GM10847 (cell line): Measurements from ENCODE around the gene GPR37L1.

Experiments
- POLR2A ChIP-seq: IDR thresholded peaks from 2 replicates; pipeline ENCODE4 v1.6.1; 2011; ENCODE audit not compliant: insufficient read length; ENCODE audit errors: extremely low read depth

Gene GPR37L1

DNA sequence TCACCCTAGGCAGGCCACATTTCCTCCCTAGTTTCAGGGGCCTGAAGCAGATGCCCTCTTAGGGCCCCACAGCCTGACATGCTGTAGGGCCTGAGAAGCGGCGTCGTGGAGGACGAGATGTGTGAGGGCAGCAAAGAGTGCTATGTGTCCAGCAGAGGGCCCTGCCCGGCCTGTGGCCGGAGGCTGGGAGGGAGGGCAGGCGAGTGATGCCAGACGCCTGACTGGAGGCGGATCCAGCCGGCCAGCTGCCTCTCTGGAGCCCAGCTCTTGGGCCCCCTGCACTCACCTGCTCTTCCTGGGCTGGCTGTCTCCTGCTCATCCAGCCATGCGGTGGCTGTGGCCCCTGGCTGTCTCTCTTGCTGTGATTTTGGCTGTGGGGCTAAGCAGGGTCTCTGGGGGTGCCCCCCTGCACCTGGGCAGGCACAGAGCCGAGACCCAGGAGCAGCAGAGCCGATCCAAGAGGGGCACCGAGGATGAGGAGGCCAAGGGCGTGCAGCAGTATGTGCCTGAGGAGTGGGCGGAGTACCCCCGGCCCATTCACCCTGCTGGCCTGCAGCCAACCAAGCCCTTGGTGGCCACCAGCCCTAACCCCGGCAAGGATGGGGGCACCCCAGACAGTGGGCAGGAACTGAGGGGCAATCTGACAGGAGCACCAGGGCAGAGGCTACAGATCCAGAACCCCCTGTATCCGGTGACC lies at the start of gene GPR37L1:
Gene GPR37L1, plus strand, starts transcription at position 279 of the 697 bp plus-strand sequence. Its CDS starts 47 bp downstream, at position 326.
- TF ChIP-seq POLR2A: no peak

GRCh38 chr1:202073206-202073605 lies 49.5 kb upstream of the GPR37L1 start:
- no peak for TF ChIP-seq POLR2A

DNA sequence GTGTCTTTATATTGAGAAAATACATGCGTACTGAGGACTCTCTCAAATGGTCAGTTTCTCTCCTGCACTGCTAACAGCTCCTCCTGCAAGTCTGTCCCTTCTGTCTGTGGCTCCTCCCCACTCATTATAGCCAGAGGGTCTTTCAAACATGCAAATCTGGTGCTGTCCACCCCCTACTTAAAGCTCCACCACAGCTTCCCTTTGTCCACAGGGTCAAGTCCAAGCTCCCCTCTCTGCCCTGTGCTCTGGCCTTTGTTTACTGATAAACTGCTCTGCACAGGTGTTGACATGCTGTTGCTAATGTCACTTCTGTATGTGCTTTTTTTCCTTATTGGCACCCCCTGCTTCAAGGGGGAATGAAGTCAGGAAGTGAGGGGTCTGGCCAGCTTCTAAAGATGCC lies 47.7 kb upstream of the GPR37L1 start:
- no peak for TF ChIP-seq POLR2A

GRCh38 chr1:202075389-202075788 lies 47.3 kb upstream of the GPR37L1 start:
- no peak for TF ChIP-seq POLR2A

- no peak for TF ChIP-seq POLR2A
Measured at GRCh38 chr1:202076050-202076511, 46.6 kb upstream of the GPR37L1 start.

- TF ChIP-seq POLR2A: no peak
Measured at GRCh38 chr1:202078241-202078640, 44.5 kb upstream of the GPR37L1 start.

- TF ChIP-seq POLR2A: no peak
Measured at GRCh38 chr1:202081992-202082391, 40.7 kb upstream of the GPR37L1 start.

DNA sequence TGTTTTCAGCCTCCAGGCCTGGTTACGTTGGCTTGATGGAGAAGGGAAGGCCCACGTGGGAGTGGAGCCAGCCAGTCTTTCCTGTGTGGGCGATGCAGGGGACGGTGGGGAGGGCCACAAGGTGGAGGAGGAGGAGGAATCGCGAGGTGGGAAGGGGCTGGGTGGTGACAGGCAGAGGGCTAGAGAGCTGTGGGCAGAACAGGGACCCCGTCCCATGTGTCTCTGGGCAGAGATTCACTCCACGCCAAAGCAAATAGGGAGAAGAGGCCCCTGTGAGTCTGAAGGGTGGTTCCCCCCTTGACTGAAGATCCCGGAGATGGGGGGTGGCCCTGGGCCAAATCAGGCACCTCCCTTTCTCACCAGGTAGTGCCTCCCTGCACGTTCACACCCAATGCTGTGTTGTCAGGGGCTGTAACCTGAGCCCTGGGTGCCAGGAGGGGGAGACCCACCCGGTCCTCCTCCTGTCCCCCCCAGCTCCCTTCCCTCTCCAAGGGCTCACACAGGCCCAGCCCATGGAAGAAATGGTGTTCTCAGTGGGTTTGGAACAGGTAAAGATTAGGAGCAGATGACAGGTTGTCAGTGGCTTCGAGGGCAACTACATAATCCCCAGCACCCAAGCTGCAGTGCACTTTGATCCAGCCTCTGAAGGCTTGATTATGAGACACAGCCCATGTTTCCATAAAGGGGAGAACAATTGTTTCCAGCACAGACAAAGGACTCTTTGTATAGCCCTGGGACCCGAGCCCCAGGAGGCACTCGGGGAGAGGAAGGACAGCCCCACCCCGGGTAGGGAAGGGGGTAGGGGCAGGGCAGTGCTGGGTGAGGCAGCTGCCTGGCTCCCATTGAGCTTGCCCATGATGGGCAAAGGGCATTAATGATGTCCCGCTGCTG lies 37.7 kb upstream of the GPR37L1 start:
- TF ChIP-seq POLR2A: no peak

GRCh38 chr1:202085682-202086373 lies 36.9 kb upstream of the GPR37L1 start:
- TF ChIP-seq POLR2A: no peak

DNA sequence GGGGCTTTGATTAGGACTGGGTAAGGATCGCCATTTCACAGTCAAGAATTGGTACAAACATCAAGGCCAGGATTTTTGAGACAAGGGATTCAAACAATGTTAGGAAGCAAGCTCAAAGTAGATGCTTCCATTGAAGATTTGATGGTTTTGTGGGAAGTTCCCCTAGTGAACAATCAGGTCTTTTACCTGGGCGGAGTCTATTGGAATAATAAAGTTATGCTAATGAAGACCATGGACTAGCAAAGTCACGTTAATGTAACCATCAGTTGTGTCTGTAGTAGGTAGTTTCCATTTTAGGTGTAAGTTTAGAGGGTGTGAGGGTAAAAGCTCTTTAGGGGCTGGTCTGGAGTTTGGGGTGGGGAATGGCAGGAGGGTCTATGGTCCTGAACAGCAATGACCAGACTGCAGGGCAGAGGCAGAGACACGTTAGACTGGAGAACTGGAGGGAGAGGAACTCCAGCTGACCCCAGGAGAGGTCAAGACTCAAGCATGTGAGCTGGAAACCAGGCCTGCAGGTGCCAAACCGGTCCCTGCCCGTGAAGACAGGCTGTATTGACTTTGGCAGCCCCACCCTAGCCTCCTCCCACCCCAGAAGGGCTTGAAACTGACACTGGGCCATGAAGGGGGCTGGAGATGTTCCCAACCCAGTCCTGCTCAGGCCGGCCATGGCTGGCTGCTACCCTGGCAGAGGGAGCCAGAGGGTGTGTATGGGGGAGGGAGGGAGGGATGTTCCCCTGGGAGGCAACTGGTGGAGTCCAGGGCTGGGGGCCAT lies 36.0 kb upstream of the GPR37L1 start:
- TF ChIP-seq POLR2A: no peak

DNA sequence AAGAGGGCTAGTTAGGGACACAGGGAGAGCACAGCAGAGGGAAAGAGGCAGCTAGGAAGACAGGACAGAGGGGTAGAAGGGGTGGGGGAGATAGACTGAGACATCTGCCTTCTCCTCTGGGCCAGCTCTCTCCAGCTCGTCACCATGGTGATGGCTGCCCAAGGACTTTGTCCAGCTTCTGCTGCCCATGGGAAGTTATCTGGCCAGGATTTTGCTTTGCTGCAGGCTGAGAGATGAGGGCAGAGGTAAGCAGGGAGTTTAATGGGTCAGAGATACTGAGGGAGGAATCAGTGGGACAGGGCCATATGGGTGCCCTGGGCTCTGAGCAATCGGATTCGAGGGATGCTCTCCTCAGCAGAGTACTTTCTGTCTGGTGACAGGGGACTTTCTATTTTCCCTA lies 34.5 kb upstream of the GPR37L1 start:
- no peak for TF ChIP-seq POLR2A

- no peak for TF ChIP-seq POLR2A
Measured at GRCh38 chr1:202090994-202091393, 31.7 kb upstream of the GPR37L1 start.

GRCh38 chr1:202093858-202094257 lies 28.9 kb upstream of the GPR37L1 start:
- no peak for TF ChIP-seq POLR2A

GRCh38 chr1:202101184-202101583 lies 21.5 kb upstream of the GPR37L1 start:
- no peak for TF ChIP-seq POLR2A

DNA sequence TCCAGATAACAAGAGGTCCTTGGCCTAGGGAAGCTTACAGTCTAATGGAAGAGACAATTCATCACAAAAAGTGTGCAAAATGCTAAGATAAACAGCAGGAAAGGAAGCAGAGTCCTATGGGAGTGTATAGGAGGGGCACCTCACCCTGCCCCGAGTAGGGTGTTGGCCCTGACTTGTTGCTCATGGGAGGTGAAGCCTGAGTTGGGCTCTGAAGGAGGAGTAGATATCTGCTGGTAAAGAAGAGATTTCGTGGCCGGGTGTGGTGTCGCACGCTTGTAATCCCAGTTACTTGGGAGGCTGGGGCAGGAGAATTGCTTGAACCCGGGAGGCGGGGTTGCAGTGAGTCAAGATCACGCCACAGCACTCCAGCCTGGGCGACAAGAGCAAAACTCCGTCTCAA lies 18.6 kb upstream of the GPR37L1 start:
- TF ChIP-seq POLR2A: no peak
